Right renal cortex interstitium (tissue), 3 donors: ENCODE results near the gene SPNS1. TPM values are rescaled to one million over a fixed set of nuclear protein-coding genes. Genes with fewer than 3 reads are reported as not detected.
"Not testable (repeated sequence)": the region's sequence is repeated elsewhere in the genome, so short reads cannot be mapped to it uniquely, and the experiment has no call there.

Experiments used
- DNase-seq, 3 donors: peaks; one replicate each; pipeline ENCODE4 v3.0.0-alpha.2; 2013; ENCODE audit warnings: low read depth in 3 of 3, low spot score in 2 of 3
- polyA plus RNA-seq, 3 donors: library from polyadenylated mRNA; unstranded; fragments of 120-200 nt; gene quantifications; one replicate each; pipeline ENCODE4 v1.2.1, GENCODE V29; 2013; ENCODE audit not compliant: insufficient read length in 3 of 3

The SPNS1 gene
- polyA plus RNA-seq, 3 donors, result 33.8 to 39.7 (median 36.7) TPM

DNA sequence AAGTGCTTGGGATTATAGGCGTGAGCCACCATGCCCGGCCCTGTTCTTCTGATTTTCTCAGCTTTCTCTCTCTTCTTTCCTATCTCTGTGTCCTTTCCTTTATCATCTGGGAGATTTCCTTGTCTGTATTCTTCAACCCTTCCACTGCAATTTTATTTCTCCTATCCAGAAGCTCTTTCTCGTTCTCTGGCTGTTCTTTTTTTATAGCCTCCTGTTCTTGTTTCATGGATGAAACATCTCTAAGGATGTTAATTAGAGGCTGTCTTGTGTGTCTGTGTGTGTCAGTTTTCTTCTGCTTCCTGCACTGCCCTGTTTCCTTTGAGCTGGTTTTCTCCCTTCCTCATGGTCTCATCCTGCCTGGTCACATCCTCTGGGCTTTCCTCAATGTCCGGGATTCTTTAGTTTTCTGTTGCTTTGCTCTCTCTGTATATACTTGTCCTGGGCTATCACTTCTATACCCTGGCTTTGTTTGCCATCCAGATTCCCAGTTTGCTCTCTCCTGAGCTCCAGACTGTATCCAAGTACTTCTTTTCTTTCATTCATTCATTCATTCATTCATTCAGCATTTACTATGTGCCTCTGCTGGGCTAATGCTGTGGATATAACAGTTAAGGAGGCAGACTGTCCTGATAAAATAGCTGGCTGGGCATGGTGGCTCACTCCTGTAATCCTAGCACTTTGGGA lies 12.7 kb downstream of the SPNS1 start:
- no peak for DNase-seq

DNA sequence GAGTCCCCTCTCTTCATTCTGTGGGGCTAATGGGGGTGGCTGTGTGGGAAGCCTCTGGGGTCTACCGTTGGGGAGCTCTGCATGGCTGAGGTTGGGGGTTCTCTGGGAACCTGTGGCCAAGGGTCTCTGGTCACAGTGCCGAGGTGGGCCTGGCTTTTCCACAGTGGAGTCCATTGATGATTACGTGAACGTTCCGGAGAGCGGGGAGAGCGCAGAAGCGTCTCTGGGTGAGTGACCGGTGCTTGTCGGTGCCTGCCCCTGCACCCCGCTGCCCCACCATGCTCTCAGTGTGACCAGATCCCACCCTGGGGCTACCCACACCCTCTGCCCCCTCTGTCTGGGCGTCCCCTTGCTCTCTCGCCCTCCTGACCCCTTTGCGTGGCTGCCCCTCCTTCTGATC lies 14.8 kb downstream of the SPNS1 start:
- DNase-seq, result no peak

DNA sequence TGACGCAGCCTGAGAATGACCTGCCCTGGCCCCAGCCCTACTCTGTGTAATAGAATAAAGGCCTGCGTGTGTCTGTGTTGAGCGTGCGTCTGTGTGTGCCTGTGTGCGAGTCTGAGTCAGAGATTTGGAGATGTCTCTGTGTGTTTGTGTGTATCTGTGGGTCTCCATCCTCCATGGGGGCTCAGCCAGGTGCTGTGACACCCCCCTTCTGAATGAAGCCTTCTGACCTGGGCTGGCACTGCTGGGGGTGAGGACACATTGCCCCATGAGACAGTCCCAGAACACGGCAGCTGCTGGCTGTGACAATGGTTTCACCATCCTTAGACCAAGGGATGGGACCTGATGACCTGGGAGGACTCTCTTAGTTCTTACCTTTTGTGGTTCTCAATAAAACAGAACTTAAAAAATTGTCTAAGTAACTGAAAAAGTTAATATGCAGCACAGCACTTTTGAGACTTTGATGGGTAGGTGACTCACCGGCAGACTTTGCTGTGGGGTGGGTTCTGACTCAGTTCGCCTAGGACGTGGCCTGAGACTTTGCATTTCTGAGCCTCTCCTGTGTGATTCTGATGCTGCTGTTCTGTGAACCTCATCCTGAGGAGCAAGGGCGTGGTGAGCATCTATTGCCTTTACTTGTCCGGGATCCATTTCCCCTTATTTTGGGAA lies 15.9 kb downstream of the SPNS1 start:
- no peak for DNase-seq

DNA sequence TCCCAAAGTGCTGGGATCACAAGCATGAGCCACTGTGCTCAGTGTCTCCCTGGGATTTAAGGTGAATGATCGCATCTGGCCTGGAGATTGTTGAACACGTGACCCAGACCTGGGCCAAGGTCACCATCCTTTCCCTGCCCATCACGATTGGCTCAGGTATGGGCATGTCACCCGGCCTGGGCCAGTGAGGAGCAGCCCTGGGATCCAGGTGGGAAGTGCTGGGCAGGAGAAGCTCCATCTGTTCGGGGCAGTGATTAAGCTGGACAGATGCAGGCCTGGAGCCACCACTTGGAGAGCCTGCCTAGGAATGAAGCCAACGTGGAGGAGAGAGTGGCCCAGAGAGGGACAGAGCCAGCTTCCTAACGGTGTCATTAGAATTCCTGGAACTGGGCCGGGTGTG lies 17.1 kb downstream of the SPNS1 start:
- no peak for DNase-seq

DNA sequence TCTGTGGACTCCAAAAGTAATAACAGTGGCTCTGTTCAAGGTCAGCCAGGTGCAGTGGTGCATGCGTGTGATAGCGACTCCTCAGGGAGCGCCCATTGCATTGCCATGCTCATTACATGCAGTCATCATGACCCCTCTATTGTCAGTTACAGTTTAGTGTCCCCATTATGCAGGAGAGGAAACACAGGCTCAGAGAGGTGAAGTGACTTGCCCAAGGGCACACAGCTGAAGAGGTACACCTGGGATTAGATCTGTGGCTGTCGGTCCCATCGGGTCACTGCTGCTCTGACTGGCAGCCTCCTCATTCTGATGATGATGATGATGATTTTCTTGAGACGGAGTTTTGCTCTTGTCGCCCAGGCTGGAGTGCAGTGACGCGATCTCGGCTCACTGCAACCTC lies 17.9 kb downstream of the SPNS1 start:
- DNase-seq, result no peak

DNA sequence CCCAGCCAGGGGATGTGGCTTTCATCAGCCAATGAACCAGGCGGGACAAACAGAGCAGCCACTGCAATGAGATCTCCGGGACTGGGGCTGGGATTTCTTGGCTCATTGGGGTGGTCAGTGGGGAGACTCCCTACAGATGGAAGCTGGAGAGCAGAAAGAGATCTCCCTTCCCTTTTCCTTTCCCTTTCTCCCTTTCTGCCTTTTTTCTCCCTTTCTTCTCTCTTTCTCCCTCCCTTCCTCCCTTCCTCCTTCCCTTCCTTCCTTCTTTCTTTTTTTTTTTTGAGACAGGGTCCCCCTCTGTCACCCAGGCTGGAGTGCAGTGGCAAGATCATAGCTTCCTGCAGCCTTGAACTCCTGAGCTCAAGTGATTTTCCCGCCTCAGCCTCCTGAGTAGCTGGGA lies 24.3 kb downstream of the SPNS1 start:
- no peak for DNase-seq

DNA sequence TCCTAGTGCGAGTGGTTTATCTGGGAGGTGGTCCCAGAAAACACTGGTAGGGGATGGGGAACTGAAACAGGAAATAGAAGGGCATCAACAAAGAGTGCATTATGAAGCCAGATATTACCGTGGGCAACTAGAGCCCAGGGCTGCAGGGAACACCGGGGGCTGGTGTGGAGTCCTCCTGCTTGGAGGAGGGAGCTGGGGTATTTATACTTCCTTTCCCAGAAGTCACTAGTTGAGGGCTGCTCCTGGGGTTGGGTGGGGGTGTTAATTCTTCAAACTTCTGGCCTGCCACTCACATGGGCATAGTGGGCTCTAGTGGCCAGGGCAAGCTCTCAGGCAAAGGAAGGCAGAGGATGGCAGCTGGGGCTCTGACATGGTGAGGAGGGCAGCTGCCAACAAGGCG lies 25.0 kb downstream of the SPNS1 start:
- DNase-seq, result no peak

DNA sequence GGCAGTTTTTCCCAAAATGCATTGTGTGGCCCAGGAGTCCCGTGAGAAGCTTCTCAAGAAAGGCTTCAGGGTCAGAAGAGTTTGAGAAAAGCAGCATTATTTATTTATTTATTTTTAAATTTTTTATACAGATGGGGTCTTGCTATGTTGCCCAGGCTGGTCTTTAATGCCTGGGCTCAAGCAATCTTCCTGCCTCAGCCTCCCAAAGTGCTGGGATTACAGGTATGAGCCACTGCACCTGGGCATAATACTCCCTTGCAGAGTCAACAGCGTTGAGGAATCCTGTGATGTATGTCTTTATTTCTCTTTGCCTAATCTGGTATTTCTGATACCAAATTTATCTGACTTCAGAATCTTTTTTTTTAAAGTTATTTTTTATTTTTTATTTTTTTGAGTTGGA lies 25.4 kb downstream of the SPNS1 start:
- DNase-seq, result no peak

DNA sequence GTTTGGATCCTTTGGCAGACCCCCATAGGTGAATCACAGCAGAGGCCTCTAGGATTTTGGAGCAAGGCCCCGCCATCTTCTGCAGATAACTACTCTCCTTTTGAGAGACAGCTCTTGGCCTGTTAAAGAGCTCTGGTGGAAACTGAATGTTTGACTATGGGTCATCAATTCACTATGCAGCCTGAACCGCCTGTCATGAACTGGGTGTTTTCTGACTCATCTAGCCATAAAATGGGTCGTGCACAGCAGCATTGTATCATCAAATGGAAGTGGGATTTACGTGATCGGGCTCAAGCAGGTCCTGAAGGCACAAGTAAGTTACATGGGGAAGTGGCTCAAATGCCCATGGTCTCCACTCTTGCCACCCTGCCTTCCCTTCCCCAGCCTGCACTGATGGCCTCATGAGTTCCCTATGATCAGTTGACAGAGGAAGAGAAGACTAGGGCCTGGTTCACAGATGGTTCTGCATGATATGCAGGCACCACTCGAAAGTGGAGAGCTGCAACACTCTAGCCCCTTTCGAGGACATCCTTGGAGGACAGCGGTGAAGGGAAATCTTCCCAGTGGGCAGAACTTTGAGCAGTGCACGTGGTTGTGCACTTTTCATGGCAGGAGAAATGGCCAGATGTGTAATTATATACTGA lies 30.0 kb downstream of the SPNS1 start:
- not testable (repeated sequence) for DNase-seq

DNA sequence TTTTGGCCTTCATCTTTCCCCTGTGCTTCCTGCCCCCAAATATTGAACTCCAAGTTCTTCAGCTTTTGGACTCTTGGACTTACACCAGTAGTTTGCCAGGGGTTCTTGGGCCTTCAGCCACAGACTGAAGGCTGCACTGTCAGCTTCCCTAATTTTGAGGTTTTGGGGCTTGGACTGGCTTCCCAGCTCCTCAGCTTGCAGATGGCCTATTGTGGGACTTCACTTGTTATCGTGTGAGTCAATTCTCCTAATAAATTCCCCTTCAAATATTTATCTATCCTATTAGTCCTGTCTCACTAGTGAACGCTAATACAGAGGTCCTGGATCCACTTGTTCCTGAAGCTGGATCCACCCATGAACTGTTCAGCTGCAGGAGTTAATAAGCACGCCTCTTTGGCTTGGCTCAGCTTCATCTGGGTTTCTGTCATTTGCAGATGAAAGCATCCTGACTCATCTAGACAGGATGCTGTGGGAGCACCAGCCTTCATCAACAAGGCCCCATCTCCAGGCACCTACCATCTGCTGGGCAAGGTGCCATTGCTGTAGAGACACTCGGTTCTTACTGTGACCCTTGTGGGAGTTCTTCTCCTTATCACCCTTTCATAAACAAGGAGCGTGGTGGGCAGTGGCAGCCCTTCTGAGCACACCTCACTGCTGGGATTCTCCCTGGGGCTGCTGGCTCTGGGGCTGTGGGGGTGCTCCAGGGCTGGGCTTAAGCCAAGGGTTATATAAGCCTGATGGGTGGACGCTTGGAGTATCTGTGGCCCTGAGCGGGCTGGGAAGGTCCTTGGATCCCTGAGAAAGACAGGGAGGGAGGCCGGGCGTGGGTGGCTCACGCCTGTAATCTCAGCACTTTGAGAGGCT lies 33.4 kb downstream of the SPNS1 start:
- DNase-seq, result no peak

DNA sequence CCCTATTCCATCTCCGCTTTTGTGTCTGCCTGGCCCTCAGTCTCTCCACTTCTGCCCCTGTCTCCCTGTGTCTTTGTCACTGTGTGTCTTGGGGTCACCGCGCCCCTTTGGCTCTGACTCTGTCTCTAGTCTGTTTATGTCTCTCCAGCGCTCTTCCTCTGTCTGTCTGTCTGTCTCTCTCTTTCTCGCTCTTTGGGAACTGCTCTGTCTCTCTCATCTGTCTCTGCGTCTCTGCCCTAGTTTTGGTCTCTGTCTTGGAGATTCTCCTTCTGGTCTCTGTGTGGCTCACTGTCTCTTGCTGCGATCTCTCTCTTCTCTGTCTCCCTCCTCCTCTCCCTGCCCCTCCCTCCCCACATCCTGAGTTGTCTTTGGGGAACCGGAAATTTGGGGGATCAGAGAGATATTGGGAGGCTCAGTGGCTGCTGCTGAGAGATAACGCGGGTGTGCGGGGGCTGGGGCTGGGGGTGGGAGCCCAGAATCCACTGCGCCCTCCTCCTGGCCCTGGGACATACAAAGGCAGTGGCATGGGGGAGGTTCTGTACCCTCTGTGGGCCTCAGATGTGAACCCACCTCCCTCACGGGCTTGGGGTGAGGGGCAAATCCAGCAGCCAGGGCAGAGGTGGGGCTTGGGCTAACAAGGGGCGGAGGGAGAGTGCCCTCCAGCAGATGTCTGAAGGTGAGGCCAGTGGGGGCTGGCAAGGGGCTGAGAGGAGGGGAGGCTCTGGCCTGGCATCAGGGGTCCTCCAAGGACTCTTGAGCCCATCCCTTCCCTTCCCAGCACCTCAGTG lies 34.7 kb downstream of the SPNS1 start:
- no peak for DNase-seq

DNA sequence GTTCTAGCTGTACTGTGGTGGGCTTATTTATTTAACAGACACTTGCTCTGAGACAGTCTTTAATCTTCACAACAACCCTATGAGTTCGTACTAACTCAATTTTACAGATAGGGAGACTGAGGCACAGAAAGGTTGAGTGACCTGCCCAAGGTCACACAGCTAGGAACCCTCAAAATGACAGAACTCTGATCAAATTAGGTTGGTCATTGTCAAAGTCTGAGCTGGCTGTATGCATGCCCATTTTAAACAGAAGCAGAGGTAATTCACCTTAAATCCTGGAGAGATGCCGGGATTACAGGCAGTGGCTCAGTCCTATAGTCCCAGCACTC lies 35.2 kb downstream of the SPNS1 start:
- DNase-seq, result no peak

DNA sequence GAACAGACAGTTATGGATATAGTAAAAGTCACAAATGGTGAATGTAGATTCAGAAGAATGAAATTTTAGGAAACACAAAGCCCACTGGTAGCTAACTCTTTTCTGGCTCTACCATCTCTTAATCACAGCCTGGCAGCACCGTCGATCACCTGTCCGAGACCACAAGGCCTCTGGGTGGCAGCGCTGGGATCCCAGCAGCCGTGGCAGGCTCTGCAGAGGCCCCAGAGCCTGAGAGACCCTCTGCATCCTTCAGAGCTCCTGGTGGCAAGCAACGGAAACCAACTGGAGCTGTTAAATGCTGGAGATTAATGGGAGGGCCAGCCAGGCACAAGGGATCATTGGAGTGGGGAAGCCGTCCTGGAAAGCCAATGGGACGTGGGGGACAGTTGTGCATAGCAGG lies 36.5 kb downstream of the SPNS1 start:
- no peak for DNase-seq

DNA sequence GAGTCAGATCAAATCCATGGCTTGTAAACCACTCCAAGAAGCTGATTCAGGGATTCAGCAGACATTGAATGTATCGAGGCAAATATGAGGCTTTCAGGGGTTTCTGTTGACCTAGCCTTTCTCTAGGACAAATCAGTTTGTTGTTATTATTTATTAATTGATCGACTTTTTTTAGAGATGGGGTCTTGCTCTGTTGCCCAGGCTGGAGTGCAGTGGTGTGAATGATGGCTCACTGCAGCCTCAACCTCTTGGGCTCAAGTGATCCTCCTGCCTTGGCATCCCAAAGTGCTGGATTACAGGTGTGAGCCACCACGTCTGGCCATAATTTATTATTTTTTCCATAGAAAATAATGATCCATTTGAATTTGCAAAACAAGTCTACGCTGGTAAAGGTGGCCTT lies 37.3 kb downstream of the SPNS1 start:
- no peak for DNase-seq

DNA sequence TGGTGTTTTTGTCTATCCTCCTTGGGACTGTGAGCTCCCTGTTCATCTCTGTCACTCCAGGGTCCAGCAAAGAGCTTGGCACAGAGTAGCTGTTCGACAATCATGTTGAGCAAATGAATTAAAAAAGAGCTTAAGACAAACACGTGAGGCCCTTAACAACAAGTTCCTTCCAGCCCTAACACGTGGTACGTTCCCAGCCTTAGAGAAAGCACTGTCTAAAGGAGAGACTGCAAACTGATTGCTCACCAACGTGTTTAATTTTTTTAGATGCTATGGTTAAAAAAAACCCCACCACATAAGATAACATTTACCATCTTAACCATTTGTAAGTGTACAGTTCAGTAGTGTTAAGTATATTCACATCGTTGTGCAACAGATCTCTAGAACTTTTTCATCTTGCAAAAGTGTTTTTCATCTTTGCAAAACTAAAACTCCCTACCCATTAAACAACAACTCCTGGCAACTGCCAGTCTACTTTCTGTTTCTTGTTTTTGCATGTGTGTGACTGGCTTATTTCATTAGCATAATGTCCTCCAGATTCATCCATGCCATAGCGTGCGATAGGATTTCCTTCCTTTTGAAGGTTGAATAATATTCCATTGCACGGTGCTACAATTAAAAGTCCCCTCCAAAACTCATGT lies 38.5 kb downstream of the SPNS1 start:
- DNase-seq, result no peak

DNA sequence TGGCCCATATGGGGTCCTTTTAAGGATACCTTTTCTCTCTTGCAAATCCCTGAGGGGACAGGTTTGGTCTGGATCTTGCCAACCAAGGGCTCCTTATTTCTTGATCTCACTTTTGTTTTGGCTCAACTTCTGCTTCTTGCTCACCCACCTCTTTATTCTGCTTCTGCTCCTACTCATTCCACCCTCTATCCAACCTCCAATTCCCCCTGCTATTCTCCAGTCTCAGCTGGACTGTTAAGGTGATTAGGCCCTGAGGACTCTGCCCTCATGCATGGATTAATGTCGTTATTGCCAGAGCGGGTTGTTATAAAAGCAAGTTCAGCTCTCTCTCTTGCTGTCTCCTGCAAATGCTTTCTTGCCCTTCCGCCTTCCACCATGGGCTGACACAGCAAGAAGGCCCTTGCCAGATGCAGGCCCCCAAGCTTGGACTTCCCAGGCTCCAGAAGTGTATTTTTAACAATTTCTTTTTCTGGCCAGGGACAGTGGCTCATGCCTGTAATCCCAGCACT lies 40.0 kb downstream of the SPNS1 start:
- DNase-seq, result no peak

DNA sequence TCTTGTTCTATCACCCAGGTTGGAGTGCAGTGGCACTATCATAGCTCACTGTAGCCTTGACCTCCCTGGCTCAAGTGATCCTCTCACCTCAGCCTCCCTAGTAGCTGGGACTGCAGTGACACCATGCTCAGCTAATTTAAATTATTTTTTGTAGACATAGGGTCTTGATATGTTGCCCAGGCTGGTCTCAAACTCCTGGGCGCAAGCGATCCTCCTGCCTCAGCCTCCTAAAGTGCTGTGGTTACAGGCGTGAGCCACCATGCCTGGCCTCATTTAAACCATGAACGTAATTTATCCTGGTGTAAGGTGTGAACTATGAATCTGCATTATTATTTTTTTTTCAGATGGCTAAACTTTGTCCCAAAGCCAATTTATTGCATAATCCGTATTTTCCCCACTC lies 47.6 kb downstream of the SPNS1 start:
- no peak for DNase-seq

DNA sequence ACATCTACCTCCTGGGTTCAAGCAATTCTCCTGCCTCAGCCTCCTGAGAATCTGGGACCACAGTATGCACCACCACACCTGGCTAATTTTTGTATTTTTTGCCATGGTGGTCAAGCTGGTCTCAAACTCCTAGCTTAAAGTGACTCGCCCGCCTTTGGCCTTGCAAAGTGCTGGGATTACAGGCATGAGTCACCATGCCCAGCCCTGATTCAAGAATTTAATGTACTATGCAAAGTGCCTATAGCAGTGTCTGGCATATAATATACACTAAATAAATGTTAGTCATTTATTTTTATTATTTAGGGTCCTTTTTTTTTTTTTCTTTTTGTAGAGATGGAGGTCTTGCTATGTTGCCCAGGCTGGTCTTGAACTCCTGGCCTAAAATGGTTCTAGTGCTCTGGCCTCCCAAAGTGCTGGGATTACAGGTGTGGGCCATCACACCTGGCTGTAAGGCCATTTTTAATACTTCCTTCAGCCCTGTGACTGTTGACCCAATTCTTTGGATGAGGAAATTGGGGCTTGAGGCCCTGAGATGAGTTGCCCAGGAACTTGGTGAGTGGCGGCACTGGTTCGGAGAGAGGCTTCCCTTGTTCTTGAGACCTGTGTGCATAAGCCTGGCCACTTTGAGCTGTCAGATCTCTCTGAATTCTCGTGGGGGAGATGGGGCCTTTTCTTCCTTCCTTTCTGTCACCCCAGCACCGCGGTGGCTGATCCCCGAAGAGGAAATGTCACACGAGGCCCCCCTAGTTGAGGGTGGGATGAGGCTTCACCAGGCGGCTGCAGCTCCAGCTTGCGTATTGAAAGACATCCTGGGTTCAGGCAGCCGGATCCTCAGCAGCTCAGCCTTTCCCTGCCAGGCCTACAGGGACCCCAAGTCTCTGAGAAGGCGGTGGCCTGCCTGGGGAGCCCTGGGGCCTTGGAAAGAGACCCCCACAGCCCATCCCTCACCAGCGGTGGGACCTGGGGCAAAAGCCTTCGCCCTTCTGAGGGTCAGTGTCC lies 49.0 kb downstream of the SPNS1 start:
- DNase-seq, result no peak

DNA sequence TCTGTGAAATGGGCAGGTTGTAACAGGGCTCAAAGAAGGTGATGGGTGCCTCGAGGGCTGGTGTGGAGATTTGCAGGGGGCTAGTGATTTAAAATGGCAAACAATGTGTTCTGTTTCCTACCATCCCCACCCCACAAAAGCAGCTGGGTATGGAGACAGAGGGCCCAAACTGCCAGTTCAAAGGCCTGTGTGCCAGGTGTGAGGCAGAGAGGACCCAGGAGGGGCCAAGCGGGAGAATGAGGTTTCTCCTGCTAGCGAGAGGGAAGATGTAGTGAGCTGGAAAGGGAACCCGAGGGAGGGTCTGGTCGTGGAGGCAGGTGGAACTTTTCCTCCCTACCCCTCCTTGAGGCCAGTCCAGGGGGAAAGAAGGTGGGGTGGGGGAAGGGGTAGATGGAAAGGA lies 49.7 kb downstream of the SPNS1 start:
- no peak for DNase-seq
